GM19455 (cell line): ENCODE data around the gene ASTL.

Source experiments
- ATAC-seq: cut with Tn5 transposase; IDR thresholded peaks from one replicate; pipeline ENCODE4 v1.9.1; 2021; ENCODE audit not compliant: unreplicated experiment

Gene ASTL

DNA sequence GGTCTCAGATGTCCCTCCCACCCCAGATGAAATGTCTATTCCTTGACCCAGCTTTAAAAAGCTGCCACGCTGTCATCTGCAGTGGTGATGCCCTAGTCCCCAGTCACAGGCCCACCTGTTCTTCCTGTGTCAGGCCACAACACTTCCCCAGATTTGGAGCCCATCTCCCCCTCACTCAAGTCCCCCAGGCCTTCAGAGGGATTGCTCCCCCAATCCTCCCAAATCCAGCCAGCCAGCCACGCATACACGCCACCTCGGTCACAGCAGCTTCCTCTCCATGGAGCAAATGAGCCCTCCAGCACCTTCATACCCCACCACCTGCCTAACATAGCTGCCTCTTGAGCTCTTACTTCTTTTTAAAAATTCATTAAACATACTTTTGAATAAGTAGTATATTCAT is 7.8 kb downstream of the ASTL start:
- ATAC-seq = no peak

- ATAC-seq = no peak
Measured at GRCh38 chr2:96129528-96130120, 8.7 kb downstream of the ASTL start.

DNA sequence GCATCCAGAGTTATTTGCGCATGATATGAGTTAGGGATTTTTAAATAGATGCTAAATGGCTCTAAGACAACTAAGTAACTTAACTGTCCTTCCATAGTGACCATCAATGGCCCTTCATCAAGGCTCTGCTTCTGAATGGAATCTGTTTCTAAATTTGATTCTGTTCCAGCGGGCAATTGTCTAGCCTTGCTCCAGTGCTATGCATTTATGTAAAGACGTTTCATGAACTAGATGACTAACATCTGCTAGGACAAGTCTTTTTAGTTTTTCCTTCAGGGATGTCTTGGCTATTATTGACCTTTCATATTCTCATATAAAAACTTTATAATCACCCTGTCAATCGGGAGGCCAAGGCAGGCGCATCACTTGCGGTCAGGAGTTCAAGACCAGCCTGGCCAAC is 9.8 kb downstream of the ASTL start:
- no peak for ATAC-seq

DNA sequence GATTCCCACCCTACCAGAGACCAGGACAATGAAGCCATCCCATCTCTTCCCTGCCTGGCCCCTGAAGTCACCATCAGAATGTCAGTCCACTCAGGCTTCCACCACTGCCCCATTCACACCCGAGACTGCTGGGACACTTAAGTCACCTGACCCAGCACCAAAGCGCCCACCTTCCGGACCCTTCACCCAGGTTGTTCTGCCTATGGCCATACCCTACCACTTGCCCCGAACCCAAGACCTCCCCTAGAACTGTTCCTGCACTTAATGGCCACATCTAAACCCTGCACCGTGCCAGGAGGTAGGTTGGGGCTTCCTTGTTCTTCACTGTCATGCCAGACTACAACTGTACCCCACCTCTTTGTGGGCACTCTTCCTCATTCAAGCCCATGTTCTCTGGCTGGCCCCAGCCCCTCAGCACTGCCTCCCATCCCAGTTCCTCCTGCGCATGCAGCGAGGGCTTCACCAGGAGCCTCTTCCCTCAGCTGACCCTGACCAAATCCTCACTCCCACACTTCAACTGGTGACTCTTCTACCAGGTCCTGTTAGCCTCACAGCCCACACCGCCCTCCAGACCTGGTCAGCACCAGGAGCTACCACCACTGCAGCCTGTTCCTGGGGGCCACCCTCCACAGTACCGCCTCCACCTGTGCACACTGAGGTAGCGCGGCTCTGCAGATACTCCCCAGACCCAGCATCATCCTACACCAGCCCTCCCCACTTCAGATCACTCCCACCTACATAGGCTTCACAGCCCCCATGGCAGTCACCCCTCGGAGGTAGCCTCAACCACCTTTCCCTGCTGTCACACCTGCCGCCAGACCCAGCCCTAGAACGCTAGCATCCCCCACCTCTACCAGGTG is 13.7 kb downstream of the ASTL start:
- ATAC-seq = no peak

GRCh38 chr2:96123936-96124335 is 14.4 kb downstream of the ASTL start:
- no peak for ATAC-seq

DNA sequence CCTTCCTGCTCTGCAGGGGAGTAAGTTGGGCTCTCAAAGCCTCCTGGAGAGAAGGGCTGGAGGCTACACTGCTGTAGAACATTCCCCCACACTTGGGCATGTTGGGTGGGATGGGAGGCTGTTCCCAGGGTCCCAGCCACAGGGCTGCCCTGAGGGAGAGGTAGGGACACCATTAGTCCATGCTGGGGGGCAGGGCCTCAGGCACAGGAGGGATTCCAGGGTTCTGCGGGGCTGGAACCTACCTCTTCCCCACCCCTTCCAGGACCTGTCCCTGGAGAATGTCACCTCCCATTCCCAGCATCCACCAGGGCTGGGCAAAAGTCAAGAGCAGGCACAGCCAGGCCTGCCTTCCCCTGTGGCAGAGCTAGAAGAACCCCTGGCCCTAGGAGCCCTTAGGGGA is 15.0 kb downstream of the ASTL start:
- ATAC-seq = no peak

GRCh38 chr2:96122391-96122790 is 15.9 kb downstream of the ASTL start:
- ATAC-seq = no peak

DNA sequence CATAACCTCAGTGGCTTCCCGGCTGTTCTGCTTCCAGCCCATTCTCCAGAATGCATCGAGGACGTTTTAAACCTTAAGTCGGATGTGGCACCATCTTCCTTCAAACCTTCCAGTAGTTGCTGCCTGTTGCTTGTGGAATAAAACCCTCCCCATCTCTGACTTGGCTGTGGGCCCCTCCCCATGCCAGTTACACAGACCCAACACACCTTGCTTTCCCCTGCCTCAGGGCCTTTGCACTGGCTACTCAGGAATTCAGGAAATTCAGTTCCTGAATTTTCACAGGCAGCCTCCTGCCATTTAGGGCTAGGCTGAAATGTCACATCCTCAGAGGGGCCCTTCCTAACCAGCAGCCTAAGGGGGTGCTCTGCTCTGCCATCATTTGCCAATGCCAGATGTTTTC is 16.9 kb downstream of the ASTL start:
- no peak for ATAC-seq

GRCh38 chr2:96120991-96121390 is 17.3 kb downstream of the ASTL start:
- ATAC-seq = no peak

GRCh38 chr2:96120091-96120720 is 18.1 kb downstream of the ASTL start:
- ATAC-seq = no peak

DNA sequence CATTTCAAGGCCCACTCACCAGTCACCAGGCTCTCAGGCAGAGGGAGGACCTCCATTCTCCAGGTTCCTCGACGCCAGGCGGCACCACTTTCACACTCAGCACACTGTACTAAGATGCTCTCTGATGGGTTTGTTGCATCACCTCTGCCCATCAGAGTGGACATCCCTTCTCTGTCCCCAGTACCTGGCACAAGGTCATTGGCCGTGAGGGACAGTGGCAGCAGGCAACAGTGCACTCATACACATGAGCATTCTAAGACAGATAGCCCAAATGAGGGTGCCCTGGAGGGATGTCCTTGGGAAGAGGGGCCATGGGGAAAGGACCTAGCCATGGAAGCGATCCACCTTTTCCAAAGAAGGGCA is 18.9 kb downstream of the ASTL start:
- ATAC-seq = no peak

GRCh38 chr2:96118698-96119388 is 19.5 kb downstream of the ASTL start:
- no peak for ATAC-seq

DNA sequence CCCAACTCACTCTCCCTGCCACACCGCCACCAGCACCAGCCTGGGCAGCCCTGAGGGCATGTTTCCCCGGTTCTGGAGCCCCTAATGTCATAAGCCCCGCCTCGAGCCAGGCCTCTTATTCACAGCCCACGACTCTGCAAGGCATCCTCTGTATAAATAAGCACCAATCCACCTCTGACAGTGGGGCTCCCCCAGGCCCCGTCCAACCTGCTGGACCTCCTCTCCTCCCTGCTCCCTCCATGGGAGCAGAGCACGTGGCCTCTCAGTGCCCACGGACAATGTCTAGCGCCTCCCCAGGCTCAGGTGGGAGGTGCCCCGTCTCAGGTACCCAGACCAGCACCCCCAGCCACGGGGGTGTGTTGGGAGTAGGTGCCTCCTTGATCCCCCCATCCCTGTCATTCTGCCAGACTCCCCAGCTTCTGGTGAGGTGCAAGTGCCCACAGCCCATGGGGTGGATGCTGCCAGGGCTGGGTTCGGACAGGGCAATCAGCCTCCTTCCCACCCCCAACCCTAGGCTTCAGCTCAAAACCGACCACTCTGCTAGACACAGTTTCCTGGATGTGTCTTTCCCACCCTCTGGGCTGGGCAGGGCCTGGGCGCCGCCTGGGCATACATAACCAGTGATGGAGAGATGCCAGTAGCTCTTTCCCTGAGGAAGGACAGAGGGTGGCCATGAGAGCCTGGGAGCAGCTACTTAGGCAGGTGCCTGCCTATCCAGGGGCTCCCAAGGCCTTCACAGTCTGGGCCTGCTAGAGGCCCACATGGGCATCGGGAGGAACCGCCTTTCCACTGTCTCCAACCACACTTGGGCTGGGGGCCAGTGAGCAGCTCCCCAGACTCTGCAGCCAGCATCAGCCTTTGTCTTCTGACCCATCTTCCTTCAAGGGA is 20.4 kb downstream of the ASTL start:
- no peak for ATAC-seq

DNA sequence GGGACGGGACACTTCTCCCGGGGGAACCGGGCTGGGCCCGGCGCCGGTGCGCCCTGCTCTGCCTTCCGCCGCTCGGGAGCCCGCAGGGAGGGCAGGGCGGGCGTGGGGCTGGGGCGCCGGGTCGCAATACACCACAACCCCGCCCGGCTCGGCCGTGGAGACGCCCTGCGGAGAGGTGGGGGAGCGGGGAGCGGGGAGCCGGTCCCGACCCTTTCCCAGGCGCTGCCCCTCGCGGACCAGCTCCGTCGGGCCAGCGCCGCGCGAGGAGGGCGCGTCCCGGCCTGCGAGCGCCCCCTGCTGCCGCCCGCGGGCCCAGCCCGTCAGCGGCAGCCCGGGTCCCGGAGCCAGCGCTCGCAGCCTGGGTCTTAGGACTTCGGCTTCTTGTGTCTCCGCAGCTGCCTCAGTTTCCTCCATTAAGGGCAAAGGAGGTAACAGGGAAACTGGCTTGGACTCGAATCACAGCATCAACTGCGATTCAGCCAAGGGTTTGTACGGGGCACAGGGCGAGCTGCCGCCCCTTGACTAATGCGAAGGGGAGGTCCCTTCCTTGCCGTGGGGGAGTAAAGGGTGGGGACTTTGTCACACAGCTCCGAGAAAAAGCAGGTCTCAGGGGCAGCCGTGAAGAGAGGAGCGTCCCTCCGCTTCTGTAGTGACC is 21.3 kb downstream of the ASTL start:
- peak; percentile 69 for ATAC-seq

- ATAC-seq = peak; percentile 54
Measured at GRCh38 chr2:96116424-96116878, 21.9 kb downstream of the ASTL start, which contains the start of gene ADRA2B. Gene ADRA2B (minus strand): TSS chr2:96116571. CDS start chr2:96116149, 422 bp downstream.

DNA sequence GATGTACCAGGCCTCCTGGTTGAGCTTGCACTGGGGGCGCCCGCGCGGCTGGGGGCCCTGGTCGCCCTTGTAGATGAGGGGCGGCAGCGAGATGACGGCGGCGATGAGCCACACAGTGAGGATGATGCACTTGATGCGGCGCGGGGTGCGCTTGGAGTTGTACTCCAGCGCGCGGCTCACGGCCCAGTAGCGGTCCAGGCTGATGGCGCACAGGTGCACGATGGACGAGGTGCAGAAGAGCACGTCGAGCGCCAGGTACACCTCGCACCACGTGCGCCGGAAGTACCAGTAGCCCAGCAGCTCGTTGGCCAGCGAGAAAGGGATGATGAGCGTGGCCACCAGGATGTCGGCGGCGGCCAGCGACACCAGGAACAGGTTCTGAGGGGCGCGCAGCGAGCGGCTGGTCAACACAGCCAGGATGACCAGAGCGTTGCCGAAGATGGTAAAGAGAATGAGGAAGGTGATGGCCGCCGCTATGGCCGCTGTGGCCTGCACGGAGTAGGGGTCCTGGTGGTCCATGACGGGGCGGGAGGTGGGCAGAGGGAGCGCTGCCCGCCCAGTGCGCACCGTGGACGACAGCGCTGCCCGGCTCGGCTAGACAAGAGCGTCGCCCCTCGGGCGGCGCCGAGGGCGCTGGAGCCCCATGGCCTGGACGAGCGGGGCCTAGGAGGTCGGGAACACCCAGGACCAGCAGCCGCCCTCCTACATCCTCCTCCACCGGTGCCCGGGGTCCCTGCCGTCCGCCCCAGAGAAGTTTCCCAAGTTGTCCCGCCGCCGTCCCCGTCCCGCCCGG is 22.5 kb downstream of the ASTL start:
- ATAC-seq = no peak

- no peak for ATAC-seq
Measured at GRCh38 chr2:96114903-96115581, 23.3 kb downstream of the ASTL start.

- no peak for ATAC-seq
Measured at GRCh38 chr2:96114546-96114902, 23.8 kb downstream of the ASTL start.

DNA sequence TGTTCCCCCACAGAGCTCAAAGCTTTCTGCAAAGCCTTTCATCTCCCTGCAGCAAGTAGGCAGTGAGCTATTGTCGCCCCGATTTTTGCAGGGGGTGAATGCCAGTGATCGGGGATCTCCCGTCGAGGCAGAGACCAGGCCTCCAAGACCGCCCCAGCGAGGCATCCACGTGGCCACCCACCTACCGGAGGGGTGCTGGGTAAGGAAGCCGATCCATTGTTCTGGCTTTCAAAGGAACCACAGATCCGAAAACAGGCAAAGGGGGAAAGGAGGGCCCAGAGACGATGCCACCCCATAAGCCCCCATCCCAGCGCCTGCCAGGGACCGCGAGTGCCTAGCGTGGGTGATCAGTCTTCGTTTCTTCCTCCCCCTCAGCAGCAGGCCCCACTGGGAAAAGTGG is 24.4 kb downstream of the ASTL start:
- no peak for ATAC-seq
